ENCODE data around the gene NRN1L.

Gene NRN1L

DNA sequence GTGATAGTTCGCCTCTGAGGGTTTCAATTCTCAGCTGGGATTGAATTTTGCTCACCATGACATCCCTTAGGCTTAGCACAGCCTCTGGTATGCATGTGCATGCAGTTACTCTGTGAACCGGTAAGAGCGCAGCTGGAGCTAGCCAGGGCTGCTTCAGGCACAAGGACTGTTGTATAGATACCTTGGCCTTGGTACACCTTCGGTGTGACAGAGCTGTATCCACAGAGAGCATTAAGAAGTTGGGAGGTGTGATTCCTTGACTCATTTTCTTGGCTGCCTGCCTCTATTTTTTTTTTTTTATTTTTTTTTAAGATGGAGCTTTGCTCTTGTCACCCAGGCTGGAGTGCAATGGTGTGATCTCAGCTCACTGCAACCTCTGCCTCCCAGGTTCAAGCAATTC lies 40.2 kb upstream of the NRN1L start:
- DNase-seq (ENCODE audit: low read depth, low spot score), result no peak
- no peak overlapping the region for H3K4me3 ChIP-seq (ENCODE audit: insufficient read length, low read depth)
- peaks cover 8% of the 10 kb centered on the region for H3K4me1 ChIP-seq (ENCODE audit: insufficient read depth, insufficient read length)
- H3K9me3 ChIP-seq (ENCODE audit: insufficient read depth, low read length), result no peaks in the 10 kb centered on the region
- H3K36me3 ChIP-seq (ENCODE audit: insufficient read depth, insufficient read length, low read length), result peaks cover 44% of the 10 kb centered on the region
- H3K9ac ChIP-seq (ENCODE audit: insufficient read length, low read depth), result peak overlapping the region; percentile 23
- TF ChIP-seq ZNF274 (IDR thresholded peaks at IDR 0.05; ENCODE audit: low read depth, low read length) (no peak), YY1 (IDR thresholded peaks at IDR 0.05; ENCODE audit: insufficient read depth, insufficient read length) (no peak), SUZ12 (IDR thresholded peaks at IDR 0.05; ENCODE audit: extremely low read depth, insufficient read depth, insufficient read length) (no peak)
- no peaks in the 10 kb centered on the region for H3K27me3 ChIP-seq (ENCODE audit: insufficient read depth, insufficient read length)

DNA sequence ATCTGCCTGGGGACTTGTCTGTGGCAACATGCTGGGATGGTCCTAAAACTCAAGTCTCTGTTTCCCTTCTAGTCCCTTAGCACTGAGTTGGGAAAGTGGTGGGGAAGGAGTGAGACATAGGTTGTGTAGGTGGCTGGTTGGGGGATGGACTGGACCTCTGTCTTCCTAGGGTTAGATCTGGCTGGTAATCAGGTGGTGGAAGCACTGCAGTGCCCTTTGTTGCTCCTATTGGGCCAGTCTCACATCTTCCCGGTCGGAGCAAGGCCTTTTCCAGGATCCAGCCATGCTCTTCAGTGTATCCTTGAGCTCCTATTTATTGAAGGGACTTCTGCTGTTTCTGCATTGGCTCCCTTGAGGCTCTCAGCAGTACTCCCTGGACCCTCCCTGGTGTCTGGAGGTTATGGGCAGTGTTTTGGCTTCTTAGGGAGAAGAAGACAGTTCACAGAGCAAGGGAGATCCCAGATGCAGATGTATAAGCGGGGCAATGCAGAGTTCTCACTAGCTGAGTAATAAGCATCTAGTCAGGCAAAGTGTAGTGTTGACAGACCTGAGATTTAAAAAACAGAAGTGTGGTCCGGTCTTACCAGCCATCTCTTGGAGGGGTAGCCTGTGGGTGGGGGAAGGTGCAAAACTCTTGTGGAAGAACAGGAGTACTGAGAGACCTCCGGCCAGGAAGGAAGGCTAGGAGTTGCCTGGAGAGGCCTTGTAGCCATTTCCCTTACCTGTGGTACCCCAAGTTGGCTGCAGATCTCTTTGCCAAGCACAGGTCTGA lies 39.2 kb upstream of the NRN1L start:
- no peak for DNase-seq (ENCODE audit: low read depth, low spot score)
- no peak for TF ChIP-seq SUZ12 (IDR thresholded peaks at IDR 0.05; ENCODE audit: extremely low read depth, insufficient read depth, insufficient read length)
- no peak for TF ChIP-seq ZNF274 (IDR thresholded peaks at IDR 0.05; ENCODE audit: low read depth, low read length)
- TF ChIP-seq YY1 (IDR thresholded peaks at IDR 0.05; ENCODE audit: insufficient read depth, insufficient read length), result no peak
- H3K27me3 ChIP-seq (ENCODE audit: insufficient read depth, insufficient read length), result no peaks in the 10 kb centered on the region
- peak overlapping the region; percentile 95 for H3K9ac ChIP-seq (ENCODE audit: insufficient read length, low read depth)
- peaks cover 51% of the 10 kb centered on the region for H3K36me3 ChIP-seq (ENCODE audit: insufficient read depth, insufficient read length, low read length)
- H3K9me3 ChIP-seq (ENCODE audit: insufficient read depth, low read length), result no peaks in the 10 kb centered on the region
- H3K4me3 ChIP-seq (ENCODE audit: insufficient read length, low read depth), result peak overlapping the region; percentile 94
- peaks cover 8% of the 10 kb centered on the region for H3K4me1 ChIP-seq (ENCODE audit: insufficient read depth, insufficient read length)

DNA sequence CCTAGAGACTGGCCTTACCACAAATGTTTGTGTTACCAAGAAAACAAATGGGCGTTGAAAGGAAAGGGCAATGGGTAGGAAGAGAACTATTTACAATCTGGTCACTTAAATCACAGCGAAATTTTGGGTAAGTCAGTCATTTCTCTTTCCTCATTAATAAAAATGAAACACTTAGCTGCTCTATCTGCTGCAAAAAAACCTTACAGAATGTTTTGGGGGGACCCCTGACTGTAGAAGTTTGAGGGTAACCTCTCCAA lies 38.7 kb upstream of the NRN1L start:
- Histone ChIP-seq H3K4me3 (ENCODE audit: insufficient read length, low read depth) (peak overlapping the region; percentile 94), H3K27me3 (ENCODE audit: insufficient read depth, insufficient read length) (no peaks in the 10 kb centered on the region), H3K9ac (ENCODE audit: insufficient read length, low read depth) (peak overlapping the region; percentile 95), H3K4me1 (ENCODE audit: insufficient read depth, insufficient read length) (peaks cover 8% of the 10 kb centered on the region), H3K9me3 (ENCODE audit: insufficient read depth, low read length) (no peaks in the 10 kb centered on the region), H3K36me3 (ENCODE audit: insufficient read depth, insufficient read length, low read length) (peaks cover 55% of the 10 kb centered on the region)
- TF ChIP-seq SUZ12 (IDR thresholded peaks at IDR 0.05; ENCODE audit: extremely low read depth, insufficient read depth, insufficient read length) (no peak), ZNF274 (IDR thresholded peaks at IDR 0.05; ENCODE audit: low read depth, low read length) (no peak), YY1 (IDR thresholded peaks at IDR 0.05; ENCODE audit: insufficient read depth, insufficient read length) (no peak)
- no peak for DNase-seq (ENCODE audit: low read depth, low spot score)

DNA sequence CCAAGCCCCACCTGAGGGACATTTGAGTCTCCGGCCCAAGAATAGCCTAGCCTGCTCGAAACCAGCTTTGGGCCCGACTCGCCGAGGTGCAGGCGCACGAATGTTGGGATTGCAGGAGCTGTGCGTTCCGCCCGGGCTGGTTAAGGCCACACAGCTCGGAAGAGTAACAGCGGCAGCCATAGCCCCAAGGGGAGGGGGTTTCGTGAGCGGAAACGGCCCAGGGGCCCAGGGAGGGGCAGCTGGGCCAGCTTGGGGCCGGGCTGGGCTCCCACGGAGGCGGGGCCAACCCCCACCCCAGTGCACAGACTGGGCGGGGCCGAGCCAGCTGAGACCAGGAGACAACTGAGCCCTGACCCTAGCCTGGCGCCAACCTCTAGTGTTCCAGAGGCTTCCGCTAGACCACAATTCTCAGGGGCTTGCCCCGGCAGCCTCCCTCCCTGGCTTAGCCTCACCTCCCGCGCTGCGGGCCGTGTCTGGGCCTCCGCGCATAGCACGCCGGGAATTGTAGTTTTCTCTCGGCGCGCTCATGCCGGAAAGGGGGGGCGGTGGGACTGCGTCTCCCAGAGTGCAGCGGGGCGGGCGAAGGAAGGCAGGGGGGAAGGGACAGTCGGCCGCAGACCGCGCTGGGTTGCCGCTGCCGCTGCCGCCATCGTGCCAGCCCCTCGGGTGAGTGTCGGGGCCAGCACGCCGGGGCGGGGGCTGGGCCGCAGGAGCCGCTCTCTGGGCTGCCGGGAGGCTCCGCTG lies 38.2 kb upstream of the NRN1L start, which contains the start of gene NUTF2:
NUTF2 (plus strand) TSS at position 614 of the 744 bp plus-strand sequence. CDS start 18,198 bp downstream, outside the sequence.
- peak within 1 kb of the TSS; percentile 98 for H3K9ac ChIP-seq (ENCODE audit: insufficient read length, low read depth)
- H3K4me3 ChIP-seq (ENCODE audit: insufficient read length, low read depth), result peak within 1 kb of the TSS; percentile 94
- H3K27me3 ChIP-seq (ENCODE audit: insufficient read depth, insufficient read length), result no peaks in the 10 kb centered on the region

DNA sequence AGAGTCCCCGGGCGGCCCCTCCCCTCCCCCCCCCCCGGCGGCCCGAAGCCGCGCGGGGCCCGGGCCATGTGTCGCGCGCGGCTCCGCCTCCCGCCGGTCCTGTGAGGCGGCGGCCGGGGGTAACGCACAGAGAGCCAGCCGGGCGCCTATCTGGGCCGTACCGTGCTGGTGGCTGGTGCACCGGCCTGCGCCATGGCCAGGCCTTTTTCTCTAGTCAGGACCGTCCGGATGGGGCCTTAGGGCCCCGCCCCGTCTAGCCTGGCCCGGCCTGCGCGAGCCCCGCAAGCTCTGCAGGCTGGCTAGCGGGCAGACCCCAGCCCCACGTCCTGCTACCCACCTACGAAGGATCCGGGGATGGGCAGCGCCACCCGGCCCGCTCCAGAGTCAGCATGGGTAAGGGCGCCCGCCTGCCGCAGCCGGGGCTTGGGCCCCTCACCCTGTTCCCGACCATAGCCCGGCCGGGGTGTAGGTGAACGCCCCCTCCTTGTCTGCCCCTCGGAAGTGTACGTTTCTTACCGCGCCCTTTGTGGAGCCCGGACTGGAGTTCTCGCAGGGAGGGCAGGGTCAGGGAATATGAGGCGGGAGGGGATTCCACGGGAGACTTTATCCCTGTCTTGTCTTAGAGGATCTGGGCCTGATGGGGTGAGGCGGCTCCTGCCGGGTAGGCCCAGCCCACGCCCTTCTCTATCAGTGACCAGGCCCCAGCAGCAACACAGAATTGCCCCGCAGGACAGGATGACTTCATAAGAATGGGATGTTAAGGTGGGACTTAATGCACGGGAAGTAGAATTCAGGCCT lies 37.4 kb upstream of the NRN1L start, which contains the start of gene CENPT:
CENPT (minus strand) TSS at position 630 of the 798 bp plus-strand sequence. CDS start 13,834 bp downstream, outside the sequence.
- peak within 1 kb of the TSS; percentile 98 for H3K9ac ChIP-seq (ENCODE audit: insufficient read length, low read depth)
- H3K9me3 ChIP-seq (ENCODE audit: insufficient read depth, low read length), result no peaks in the 10 kb centered on the region
- no peak for TF ChIP-seq ZNF274 (IDR thresholded peaks at IDR 0.05; ENCODE audit: low read depth, low read length)
- TF ChIP-seq SUZ12 (IDR thresholded peaks at IDR 0.05; ENCODE audit: extremely low read depth, insufficient read depth, insufficient read length), result no peak
- no peak for TF ChIP-seq YY1 (IDR thresholded peaks at IDR 0.05; ENCODE audit: insufficient read depth, insufficient read length)
- peak within 1 kb of the TSS; percentile 94 for H3K4me3 ChIP-seq (ENCODE audit: insufficient read length, low read depth)
- peaks cover 63% of the 10 kb centered on the region for H3K36me3 ChIP-seq (ENCODE audit: insufficient read depth, insufficient read length, low read length)
- DNase-seq (ENCODE audit: low read depth, low spot score), result no peak
- H3K4me1 ChIP-seq (ENCODE audit: insufficient read depth, insufficient read length), result peaks cover 8% of the 10 kb centered on the region
- H3K27me3 ChIP-seq (ENCODE audit: insufficient read depth, insufficient read length), result no peaks in the 10 kb centered on the region

More for the DNA sequence above, 38.2 kb upstream of the NRN1L start, which contains the start of gene NUTF2:
- Histone ChIP-seq H3K4me1 (ENCODE audit: insufficient read depth, insufficient read length) (peaks cover 8% of the 10 kb centered on the region), H3K36me3 (ENCODE audit: insufficient read depth, insufficient read length, low read length) (peaks cover 58% of the 10 kb centered on the region), H3K9me3 (ENCODE audit: insufficient read depth, low read length) (no peaks in the 10 kb centered on the region)
- DNase-seq (ENCODE audit: low read depth, low spot score), result peak; percentile 98
- no peak for TF ChIP-seq SUZ12 (IDR thresholded peaks at IDR 0.05; ENCODE audit: extremely low read depth, insufficient read depth, insufficient read length)
- no peak for TF ChIP-seq ZNF274 (IDR thresholded peaks at IDR 0.05; ENCODE audit: low read depth, low read length)
- peak; percentile 15 for TF ChIP-seq YY1 (IDR thresholded peaks at IDR 0.05; ENCODE audit: insufficient read depth, insufficient read length)

DNA sequence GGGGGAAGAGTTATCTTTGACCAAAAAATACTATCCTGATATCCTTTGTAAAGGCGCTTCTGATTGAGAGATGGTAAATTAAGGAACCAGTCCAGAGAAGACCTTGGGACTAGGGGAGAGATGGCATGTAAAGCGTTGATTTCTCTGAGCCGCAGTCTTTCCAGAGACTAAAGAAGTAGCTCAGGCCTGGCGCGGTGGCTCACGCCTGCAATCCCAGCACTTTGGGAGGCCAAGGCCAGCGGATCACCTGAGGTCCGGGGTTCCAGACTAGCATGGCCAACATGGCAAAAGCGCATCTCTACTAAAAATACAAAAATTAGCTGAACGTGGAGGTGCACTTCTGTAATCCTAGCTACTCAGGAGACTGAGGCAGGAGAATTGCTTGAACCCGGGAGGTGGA lies 36.6 kb upstream of the NRN1L start:
- Histone ChIP-seq H3K4me1 (ENCODE audit: insufficient read depth, insufficient read length) (peaks cover 8% of the 10 kb centered on the region), H3K27me3 (ENCODE audit: insufficient read depth, insufficient read length) (no peaks in the 10 kb centered on the region), H3K4me3 (ENCODE audit: insufficient read length, low read depth) (peak overlapping the region; percentile 94), H3K9ac (ENCODE audit: insufficient read length, low read depth) (peak overlapping the region; percentile 98), H3K9me3 (ENCODE audit: insufficient read depth, low read length) (no peaks in the 10 kb centered on the region), H3K36me3 (ENCODE audit: insufficient read depth, insufficient read length, low read length) (peaks cover 64% of the 10 kb centered on the region)
- DNase-seq (ENCODE audit: low read depth, low spot score), result no peak
- TF ChIP-seq SUZ12 (IDR thresholded peaks at IDR 0.05; ENCODE audit: extremely low read depth, insufficient read depth, insufficient read length), result no peak
- no peak for TF ChIP-seq YY1 (IDR thresholded peaks at IDR 0.05; ENCODE audit: insufficient read depth, insufficient read length)
- no peak for TF ChIP-seq ZNF274 (IDR thresholded peaks at IDR 0.05; ENCODE audit: low read depth, low read length)

Measured in NT2/D1 (cell line).